GM19193 (cell line): ENCODE measurements around the gene SIX5.

Experiments used
- POLR2A ChIP-seq: IDR thresholded peaks from 4 replicates; pipeline ENCODE4 v1.6.1; 2011; ENCODE audit not compliant: insufficient read depth, insufficient read length; ENCODE audit errors: extremely low read depth

SIX5 gene

GRCh38 chr19:45717131-45717982, 51.7 kb downstream of the SIX5 start:
- TF ChIP-seq POLR2A = no peak

GRCh38 chr19:45716359-45717130, 52.5 kb downstream of the SIX5 start:
- TF ChIP-seq POLR2A = no peak

- no peak for TF ChIP-seq POLR2A
Observed at GRCh38 chr19:45715139-45715538, 53.9 kb downstream of the SIX5 start.
